ENCODE results near the gene CCDC177.
"Not testable (repeated sequence)": the region's sequence is repeated elsewhere in the genome, so short reads cannot be mapped to it uniquely, and the experiment has no call there.

CCDC177 gene

DNA sequence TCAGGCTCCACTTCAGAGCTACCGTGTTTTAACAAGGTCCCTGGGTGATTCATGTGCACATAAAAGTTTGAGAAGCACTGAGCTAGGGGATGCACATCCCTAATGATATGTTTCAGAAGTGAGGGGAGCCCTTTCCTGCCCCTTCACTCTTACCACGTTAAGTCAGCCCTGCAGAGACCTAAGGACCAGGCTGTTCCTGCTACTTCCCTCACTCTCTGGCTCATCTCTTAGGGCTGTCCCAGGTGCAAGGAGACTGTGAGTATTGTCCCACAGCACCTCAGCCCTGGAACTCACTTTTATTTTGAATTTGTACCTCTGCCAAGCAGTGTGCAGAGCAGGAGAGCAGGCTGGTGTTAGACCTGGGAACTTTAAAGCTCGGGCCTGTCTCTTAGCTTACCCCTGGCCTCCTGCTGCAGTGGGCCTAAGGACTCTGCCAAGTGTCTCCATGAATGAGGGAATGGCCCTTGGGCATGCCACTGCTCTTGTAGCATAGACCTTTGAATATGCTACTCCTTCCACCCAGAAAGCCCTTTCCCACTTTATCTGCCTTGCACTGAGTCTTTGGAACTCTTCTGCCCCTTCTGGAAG lies 25.7 kb upstream of the CCDC177 start:
- DNase-seq (ENCODE audit: low read depth, low spot score) = no peak

GRCh38 chr14:69599431-69599830 lies 24.8 kb upstream of the CCDC177 start:
- not testable (repeated sequence) for DNase-seq (ENCODE audit: low read depth, low spot score)

DNA sequence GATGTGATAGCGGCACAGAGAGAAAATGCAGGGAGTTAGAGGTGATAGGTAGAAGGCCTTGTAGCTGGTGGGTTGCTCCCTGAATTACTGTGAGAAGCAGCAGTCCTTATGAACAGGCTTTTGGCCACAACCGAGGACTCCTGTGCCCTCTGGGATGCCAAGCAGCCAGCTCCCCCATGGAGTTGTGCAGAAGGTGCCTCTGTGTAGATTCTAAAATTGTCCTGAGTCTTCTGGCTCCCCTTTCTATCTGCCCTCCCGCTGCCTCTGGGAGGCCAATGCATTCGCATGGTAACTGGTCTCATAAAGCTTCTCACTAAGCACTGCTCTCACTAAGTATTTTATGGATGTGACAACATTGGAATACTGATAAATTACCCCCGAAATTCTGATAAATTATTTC lies 20.7 kb upstream of the CCDC177 start:
- no peak for DNase-seq (ENCODE audit: low read depth, low spot score)

DNA sequence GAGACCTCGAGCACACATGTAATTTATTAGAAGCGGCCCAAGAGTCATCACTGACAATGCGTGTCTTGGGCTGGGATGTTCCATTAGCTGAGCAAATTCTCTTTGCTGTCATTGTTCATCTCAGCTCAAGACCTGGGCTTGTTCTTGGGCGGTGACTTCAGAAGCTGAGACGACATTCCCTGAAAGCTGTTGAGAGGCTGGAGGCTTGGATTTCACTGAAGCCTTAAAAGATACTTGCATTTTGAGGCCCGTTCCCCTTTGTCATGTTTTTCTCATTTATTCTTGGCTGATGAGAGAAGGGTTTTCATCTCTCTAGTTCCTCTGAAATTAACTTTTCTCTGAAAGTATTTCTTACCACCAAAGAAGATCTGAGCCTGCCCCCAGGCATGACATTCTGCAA lies 20.2 kb upstream of the CCDC177 start:
- DNase-seq (ENCODE audit: low read depth, low spot score) = no peak

- DNase-seq (ENCODE audit: low read depth, low spot score) = no peak
These were observed 18.5 kb upstream of the CCDC177 start for GRCh38 chr14:69593018-69593677.

DNA sequence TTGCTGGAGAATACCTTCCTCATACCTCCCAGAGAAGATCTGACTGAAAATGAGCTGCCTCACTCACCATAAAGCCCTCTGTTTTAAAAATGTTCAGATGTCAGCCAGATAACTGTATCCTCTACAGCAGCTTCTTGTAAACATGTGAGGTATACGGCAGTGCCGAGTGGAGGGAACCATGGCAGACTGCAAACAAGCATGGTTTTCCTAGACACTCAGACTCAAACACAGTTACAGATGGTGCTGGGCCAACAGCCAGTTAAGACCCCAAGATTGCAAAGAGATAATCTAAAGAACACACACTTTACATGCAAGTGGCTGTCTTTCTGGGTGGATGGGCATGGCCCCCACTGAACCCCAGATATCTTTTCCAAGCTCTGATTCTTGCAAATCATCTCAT lies 16.6 kb upstream of the CCDC177 start:
- no peak for DNase-seq (ENCODE audit: low read depth, low spot score)

DNA sequence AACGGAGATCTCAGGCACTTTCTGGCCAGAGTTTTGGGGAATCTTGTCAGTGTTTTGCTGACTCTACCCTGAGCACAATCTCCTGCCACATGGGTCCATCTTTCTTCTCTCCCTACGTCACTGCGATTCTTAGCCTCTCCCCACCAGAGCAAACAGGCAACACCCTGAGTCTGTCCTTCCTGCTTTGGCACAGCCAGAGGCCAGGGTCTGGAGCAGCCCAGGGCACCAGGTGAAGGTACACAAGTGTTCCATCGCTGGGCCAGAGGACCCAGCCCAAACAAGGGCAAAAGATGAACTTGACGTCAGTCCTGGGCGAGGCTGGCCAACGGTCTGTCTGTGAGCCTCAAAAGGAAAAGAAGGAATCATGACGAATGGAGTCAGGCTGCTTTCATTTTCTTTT lies 12.7 kb upstream of the CCDC177 start:
- DNase-seq (ENCODE audit: low read depth, low spot score) = no peak

- DNase-seq (ENCODE audit: low read depth, low spot score) = no peak
These were observed 11.7 kb upstream of the CCDC177 start for GRCh38 chr14:69586404-69586803.

- DNase-seq (ENCODE audit: low read depth, low spot score) = no peak
These were observed 9.7 kb upstream of the CCDC177 start for GRCh38 chr14:69584389-69584788.

DNA sequence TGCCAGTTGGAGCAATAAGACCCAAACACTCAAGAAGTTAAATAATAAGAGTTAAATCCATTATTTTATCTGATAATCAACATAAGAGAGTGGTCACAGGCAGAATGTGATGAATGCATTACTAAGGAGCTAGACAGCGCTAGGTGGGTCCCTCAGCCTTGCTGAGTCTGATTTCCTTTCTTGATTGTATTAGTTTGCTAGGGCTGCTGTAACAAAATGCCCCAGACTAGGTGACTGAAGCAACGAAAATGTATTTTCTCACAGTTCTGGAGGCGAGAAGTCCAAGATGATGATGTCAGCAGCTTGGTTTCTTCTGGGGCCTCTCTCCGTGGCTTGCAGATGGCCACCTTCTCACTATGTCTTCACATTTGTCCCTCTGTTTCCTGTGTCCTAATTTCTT lies 8.2 kb upstream of the CCDC177 start:
- no peak for DNase-seq (ENCODE audit: low read depth, low spot score)

GRCh38 chr14:69582212-69582611 lies 7.5 kb upstream of the CCDC177 start:
- no peak for DNase-seq (ENCODE audit: low read depth, low spot score)

GRCh38 chr14:69581316-69581935 lies 6.8 kb upstream of the CCDC177 start:
- no peak for DNase-seq (ENCODE audit: low read depth, low spot score)

GRCh38 chr14:69580009-69580577 lies 5.4 kb upstream of the CCDC177 start:
- no peak for DNase-seq (ENCODE audit: low read depth, low spot score)

GRCh38 chr14:69579476-69579875 lies 4.8 kb upstream of the CCDC177 start:
- DNase-seq (ENCODE audit: low read depth, low spot score) = no peak

- no peak for DNase-seq (ENCODE audit: low read depth, low spot score)
These were observed 254 bp upstream of the CCDC177 start for GRCh38 chr14:69574954-69575295.

- DNase-seq (ENCODE audit: low read depth, low spot score) = no peak
These were observed 824 bp downstream of the CCDC177 start for GRCh38 chr14:69573831-69574262.

DNA sequence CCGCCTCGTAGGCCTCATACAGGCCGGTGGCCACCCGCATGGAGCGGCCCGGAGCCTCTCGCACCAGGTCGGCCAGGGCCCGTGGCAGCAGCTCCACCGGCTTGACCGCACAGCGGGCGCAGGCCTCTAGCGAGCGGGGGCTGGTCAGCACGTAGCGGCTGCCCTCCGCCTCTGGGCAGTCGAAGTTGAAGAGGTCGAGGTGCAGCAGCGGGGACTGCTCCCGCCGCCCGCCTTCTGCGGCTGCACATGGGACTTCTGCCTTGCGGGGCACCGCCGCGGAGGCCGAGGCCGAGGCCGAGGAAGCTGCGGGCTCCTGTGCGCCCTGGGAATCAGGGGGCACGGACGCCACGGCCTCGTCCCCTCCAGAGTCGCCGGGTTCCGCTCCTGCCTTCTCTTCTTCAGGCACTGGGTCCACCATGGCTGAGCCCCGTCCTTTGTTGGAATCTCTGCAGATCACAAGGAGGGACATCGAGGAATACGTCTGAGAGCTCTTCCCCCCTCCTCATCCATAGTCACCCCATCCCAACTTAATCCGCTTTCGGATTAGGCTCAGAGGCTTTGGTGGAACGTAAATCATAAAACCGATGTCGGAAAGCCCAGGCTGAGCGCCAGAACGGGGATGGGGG lies 1.4 kb downstream of the CCDC177 start:
- DNase-seq (ENCODE audit: low read depth, low spot score) = no peak

- DNase-seq (ENCODE audit: low read depth, low spot score) = no peak
These were observed 1.9 kb downstream of the CCDC177 start for GRCh38 chr14:69572841-69573135.

DNA sequence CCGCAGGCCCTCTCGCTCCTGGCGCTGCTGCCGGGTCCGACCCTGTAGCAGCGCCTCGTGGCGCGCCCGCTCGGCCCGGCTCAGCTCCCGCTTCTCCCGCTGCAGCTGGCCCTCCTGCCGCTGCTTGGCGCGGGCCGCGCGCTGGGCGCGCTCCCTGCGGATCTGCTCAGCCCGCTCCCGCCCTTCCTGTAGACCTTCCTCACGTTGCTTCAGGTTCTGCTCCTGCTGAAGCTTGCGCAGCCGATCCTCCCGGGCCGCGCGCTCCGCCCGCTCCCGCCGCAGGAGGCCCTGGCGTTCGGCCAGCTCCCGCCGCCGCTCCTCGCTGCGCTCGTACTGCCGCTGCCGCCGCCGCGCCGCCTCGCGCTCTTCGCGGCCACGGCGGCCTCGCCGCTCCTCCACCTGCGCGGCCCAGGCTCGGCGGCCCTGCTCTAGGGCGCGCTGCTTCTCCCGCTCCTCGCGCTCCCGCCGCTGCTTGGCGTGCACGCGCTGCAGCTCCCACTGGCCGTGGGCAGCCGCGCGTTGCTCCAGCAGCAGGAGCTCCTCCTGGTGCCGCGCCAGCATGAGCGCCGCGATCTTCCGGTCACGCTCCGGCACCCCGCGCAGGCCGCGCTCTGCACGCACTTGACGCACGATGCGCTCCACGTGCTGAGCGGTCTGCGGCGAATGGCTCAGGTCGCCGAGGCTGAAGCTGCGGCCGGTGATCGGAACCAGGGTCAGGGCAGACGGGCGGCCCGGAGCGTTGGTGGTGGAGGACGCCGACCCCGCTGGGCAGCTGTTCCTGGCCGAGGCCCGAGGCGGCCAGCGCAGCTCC lies 2.4 kb downstream of the CCDC177 start:
- DNase-seq (ENCODE audit: low read depth, low spot score) = no peak

DNA sequence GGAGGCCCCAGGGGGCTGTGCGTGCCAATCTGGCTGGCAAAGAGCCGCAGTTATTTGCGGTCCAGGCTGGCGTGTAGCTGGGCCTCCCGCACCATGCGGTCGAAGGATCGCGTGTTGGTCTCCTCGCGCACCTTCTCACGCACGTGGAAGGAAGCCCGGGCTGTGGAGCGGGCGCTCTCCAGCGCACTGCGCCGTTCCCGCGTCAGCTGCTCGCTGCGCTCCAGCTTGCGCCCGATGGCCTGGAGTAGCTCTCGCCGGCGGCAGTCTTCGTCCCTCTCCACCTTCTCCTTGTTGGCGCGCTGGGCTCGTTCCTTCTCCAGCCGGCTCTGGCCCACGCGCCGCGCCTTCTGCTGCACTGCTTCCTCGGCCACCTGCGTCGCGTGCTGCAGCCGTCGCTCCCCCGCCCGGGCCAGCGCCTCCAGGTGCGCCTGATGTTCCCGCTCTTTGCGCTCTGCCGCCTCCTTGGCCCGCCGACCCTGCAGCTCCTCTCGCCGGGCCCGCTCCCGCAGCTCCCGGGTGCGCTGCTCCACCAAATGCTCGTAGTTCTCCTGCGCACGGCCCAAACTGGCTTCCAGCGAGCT lies 3.1 kb downstream of the CCDC177 start:
- no peak for DNase-seq (ENCODE audit: low read depth, low spot score)

DNA sequence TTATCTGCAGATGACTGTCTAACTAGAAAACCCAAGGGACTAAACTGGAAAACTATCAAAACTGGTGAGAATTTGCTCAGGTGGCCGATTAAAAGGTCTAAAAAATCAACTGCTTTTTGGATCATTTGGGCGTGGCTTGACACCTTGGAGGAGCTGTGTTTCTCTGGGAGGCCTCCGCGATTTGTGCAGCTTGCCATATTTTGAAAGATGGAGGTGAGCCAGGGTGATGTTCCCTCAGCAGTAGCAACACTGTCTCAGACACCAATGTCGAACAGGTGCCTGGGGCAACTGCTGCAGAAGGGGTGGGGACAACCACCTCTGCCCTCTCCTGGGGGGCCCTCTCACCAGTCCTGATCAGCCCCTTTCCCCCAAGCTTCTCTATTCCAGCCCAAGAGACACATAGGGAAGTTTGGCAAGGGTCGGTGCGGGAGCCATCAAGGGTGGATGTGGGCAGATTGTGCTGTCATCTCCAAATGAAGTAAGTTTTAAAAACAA lies 3.8 kb downstream of the CCDC177 start:
- no peak for DNase-seq (ENCODE audit: low read depth, low spot score)

Data from activated naive CD8-positive, alpha-beta T cell treated with anti-CD3 and anti-CD28 coated beads, Interleukin-2, amount 50 U/mL, for 16 hours (primary cell).